Measurements from ENCODE around the gene NACC1. TPM values are rescaled to one million over a fixed set of nuclear protein-coding genes. Genes with fewer than 3 reads are reported as not detected.

Gene NACC1
- total and polyA plus RNA-seq, 2 donors, result 12.8 to 17.5 TPM

DNA sequence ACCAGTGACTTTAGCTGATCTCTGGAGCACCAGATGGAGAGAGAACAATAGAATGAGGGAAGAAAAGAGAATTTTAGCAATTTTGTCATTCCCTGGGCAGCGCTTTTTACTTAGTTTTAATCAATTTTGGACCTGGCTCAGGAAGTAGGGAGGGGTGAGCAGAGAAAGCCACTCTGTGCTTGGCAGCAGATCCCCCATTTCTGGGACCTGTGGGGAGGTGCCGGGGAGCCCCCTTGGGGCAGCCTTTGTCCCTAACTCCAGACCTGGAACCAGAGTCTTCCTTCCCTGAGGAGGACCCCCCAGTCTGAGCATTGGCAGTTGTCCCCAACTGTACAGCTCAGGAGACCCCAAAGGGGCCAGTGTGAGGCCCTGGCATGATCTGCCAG is 25.9 kb upstream of the NACC1 start:
- Histone ChIP-seq H3K4me3 (ENCODE audit: low read length in 2 of 2) (no peak overlapping the region), H3K4me1 (ENCODE audit: control insufficient read depth in 2 of 2, insufficient read depth in 2 of 2, low read length in 2 of 2) (peaks cover 5 to 45% of the 10 kb centered on the region in 2 donors), H3K27ac (ENCODE audit: low read depth in 1 of 2, low read length in 1 of 2) (no peak overlapping the region), H3K9me3 (ENCODE audit: control insufficient read depth in 2 of 2, insufficient read depth in 1 of 2, low read length in 1 of 2) (peaks cover 0 to 4% of the 10 kb centered on the region in 2 donors), H3K27me3 (ENCODE audit: control insufficient read depth in 2 of 2, insufficient read depth in 1 of 2, low read length in 1 of 2) (peaks cover 25 to 88% of the 10 kb centered on the region in 2 donors), H3K36me3 (ENCODE audit: control insufficient read depth in 2 of 2, insufficient read depth in 2 of 2, low read length in 1 of 2) (no peaks in the 10 kb centered on the region)
- WGBS, result 99% methylated on average over 2 of the region's 2 CpGs
- DNase-seq (ENCODE audit: low read depth in 6 of 9, low spot score in 9 of 9), result no peak

DNA sequence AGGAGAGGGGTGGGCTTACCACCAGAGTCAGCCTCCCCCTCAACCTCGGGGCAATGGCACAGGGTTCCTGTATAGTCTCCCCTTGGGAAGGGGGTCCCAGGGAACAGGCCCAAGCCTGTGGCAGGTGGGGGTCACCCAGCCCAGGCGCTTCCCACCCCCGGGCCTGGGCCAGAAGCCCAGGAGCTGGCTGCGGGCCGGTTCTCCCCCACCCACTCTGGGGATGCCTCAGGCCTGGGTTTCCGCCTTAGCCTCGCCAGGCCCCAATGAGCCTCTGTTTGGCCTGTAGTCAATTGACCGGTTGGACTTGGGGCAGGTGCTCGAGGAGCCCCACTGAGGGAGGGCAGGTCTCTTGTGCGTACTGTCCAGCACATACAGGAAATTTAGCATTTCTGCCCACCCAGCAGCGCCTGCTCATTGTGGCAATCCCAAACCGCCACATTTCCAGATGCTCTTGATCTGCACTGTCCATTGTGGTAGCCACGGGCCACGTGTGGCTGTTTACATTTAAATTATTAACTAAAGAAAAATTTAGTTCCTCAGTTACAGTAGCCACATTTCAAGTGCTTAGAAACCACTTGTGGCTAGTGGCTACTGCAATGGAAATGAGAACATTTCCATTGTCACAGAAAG is 25.3 kb upstream of the NACC1 start:
- 93% methylated on average over 14 of the region's 14 CpGs for WGBS
- H3K4me1 ChIP-seq (ENCODE audit: control insufficient read depth in 2 of 2, insufficient read depth in 2 of 2, low read length in 2 of 2), result peaks cover 5 to 48% of the 10 kb centered on the region in 2 donors
- peaks cover 0 to 4% of the 10 kb centered on the region in 2 donors for H3K9me3 ChIP-seq (ENCODE audit: control insufficient read depth in 2 of 2, insufficient read depth in 1 of 2, low read length in 1 of 2)
- no peak for DNase-seq (ENCODE audit: low read depth in 6 of 9, low spot score in 9 of 9)
- no peak overlapping the region for H3K4me3 ChIP-seq (ENCODE audit: low read length in 2 of 2)
- H3K27me3 ChIP-seq (ENCODE audit: control insufficient read depth in 2 of 2, insufficient read depth in 1 of 2, low read length in 1 of 2), result peaks cover 30 to 90% of the 10 kb centered on the region in 2 donors
- H3K27ac ChIP-seq (ENCODE audit: low read depth in 1 of 2, low read length in 1 of 2), result no peak overlapping the region
- no peaks in the 10 kb centered on the region for H3K36me3 ChIP-seq (ENCODE audit: control insufficient read depth in 2 of 2, insufficient read depth in 2 of 2, low read length in 1 of 2)

DNA sequence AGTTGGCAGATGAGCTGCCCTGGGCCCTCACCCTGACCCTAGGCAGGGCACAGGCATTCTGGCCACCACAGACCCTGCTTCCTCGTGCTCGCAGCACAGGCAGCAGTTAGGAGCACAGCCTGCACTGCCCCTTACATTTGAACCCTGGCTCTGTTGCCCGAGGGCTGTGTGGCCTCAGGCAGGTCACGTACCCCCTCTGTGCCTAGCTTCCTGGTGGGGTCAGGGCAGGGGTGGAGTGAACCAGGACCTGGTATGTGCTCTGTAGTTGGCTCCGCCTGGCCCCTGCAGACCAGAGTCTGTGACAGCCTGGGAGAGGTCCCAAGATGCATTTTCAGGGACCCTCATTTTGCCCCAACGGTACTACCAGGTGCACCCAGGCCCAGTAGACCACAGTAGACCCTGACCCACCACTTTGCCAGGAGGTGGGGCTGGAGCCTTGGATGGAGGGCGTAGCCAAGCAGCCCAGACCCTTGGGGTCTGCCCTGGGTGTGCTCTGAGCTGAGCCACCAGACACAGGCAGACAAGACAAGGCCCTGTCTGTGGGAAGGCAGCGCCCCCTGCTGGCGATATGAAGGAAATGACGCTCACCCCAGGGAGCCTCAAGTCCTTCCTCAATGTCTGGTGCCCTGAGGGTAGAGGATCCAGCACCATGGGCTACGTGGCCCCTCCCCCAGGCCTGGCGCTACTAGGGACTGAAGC is 24.5 kb upstream of the NACC1 start:
- 51% methylated on average over 12 of the region's 12 CpGs for WGBS
- Histone ChIP-seq H3K4me1 (ENCODE audit: control insufficient read depth in 2 of 2, insufficient read depth in 2 of 2, low read length in 2 of 2) (peaks cover 8 to 55% of the 10 kb centered on the region in 2 donors), H3K27me3 (ENCODE audit: control insufficient read depth in 2 of 2, insufficient read depth in 1 of 2, low read length in 1 of 2) (peaks cover 34 to 92% of the 10 kb centered on the region in 2 donors), H3K4me3 (ENCODE audit: low read length in 2 of 2) (no peak overlapping the region), H3K27ac (ENCODE audit: low read depth in 1 of 2, low read length in 1 of 2) (no peak overlapping the region), H3K36me3 (ENCODE audit: control insufficient read depth in 2 of 2, insufficient read depth in 2 of 2, low read length in 1 of 2) (no peaks in the 10 kb centered on the region), H3K9me3 (ENCODE audit: control insufficient read depth in 2 of 2, insufficient read depth in 1 of 2, low read length in 1 of 2) (peaks cover 0 to 4% of the 10 kb centered on the region in 2 donors)
- peak in 6 of 9 donors; percentile 62 to 89 (median 78) for DNase-seq (ENCODE audit: low read depth in 6 of 9, low spot score in 9 of 9)

DNA sequence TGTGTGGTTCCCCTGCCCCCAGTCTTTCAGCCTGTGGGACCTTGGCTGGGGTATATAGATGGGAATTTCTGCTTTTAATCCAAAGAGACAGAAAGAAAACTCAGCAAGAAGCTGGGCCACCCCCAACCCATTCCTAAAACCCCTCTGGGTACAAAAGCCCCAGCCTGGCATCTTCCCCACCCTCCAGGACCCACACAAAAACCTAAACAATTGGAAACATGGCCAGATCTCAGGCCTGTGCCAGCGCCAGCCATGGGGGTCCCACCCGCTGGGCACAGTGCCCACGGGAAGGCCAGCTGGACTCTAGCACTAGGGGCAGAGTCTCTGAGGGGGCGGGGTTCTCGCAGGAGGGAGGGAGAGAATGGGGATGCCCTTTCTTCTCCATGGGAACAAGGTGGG is 24.0 kb upstream of the NACC1 start:
- Histone ChIP-seq H3K27ac (ENCODE audit: low read depth in 1 of 2, low read length in 1 of 2) (no peak overlapping the region), H3K27me3 (ENCODE audit: control insufficient read depth in 2 of 2, insufficient read depth in 1 of 2, low read length in 1 of 2) (peaks cover 39 to 97% of the 10 kb centered on the region in 2 donors), H3K4me1 (ENCODE audit: control insufficient read depth in 2 of 2, insufficient read depth in 2 of 2, low read length in 2 of 2) (peaks cover 12 to 61% of the 10 kb centered on the region in 2 donors), H3K4me3 (ENCODE audit: low read length in 2 of 2) (no peak overlapping the region), H3K36me3 (ENCODE audit: control insufficient read depth in 2 of 2, insufficient read depth in 2 of 2, low read length in 1 of 2) (no peaks in the 10 kb centered on the region), H3K9me3 (ENCODE audit: control insufficient read depth in 2 of 2, insufficient read depth in 1 of 2, low read length in 1 of 2) (peaks cover 0 to 4% of the 10 kb centered on the region in 2 donors)
- 83% methylated on average over 5 of the region's 5 CpGs for WGBS
- DNase-seq (ENCODE audit: low read depth in 6 of 9, low spot score in 9 of 9), result no peak

DNA sequence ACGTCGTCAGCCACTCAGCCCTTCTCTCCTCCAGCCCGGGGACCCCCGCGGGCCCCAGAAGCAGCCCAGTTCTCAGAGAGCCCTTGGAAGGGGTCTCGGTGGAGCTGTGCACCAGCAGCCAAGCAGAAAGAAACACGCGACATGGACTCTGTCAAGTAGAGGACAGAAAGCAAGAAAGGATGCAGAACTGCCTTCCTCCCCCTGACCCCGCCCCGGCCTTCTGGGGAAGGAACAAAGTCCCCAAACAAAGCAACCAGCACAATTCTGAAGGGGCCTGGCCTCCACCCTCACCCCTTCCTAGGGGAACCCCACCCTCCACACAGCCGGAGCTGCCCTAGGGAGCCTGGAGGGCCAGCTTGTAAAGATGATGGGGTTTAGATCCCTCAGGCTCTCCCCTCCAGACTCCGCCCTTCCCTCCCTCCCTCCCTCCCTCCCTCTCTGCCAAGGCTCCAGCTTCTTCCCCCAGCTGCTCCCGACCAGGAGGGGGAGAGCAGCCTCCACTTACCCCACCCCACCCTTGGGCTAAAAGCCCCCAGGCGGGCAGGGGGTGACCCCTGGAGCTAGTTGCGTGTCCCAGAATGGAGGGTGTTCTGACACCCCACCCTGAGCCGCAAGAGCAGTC is 23.2 kb upstream of the NACC1 start:
- Histone ChIP-seq H3K27me3 (ENCODE audit: control insufficient read depth in 2 of 2, insufficient read depth in 1 of 2, low read length in 1 of 2) (peaks cover 41 to 95% of the 10 kb centered on the region in 2 donors), H3K9me3 (ENCODE audit: control insufficient read depth in 2 of 2, insufficient read depth in 1 of 2, low read length in 1 of 2) (peaks cover 0 to 8% of the 10 kb centered on the region in 2 donors), H3K4me1 (ENCODE audit: control insufficient read depth in 2 of 2, insufficient read depth in 2 of 2, low read length in 2 of 2) (peaks cover 15 to 66% of the 10 kb centered on the region in 2 donors), H3K4me3 (ENCODE audit: low read length in 2 of 2) (no peak overlapping the region), H3K36me3 (ENCODE audit: control insufficient read depth in 2 of 2, insufficient read depth in 2 of 2, low read length in 1 of 2) (no peaks in the 10 kb centered on the region), H3K27ac (ENCODE audit: low read depth in 1 of 2, low read length in 1 of 2) (no peak overlapping the region)
- WGBS, result 29% methylated on average over 16 of the region's 16 CpGs
- DNase-seq (ENCODE audit: low read depth in 6 of 9, low spot score in 9 of 9), result no peak

DNA sequence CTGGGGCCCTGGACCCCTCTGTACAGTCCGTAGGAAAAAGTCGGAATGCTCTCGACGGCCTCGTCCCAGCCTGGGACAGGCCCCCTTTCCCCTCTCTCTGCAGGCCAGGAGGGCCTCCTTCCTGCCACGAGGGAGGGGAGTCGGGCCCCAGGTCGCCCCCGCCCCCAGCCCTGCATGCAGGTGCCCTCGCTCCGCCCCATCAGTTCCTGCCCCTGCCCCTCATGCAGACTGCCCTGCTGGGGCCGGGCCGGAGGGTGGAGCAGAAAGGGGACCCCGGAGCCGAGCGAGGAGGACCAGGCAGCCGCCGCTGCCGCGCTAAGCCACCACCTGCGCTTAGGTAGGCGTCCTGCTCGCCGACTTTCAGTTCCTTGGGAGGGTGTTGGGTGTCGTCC is 22.7 kb upstream of the NACC1 start:
- Histone ChIP-seq H3K27me3 (ENCODE audit: control insufficient read depth in 2 of 2, insufficient read depth in 1 of 2, low read length in 1 of 2) (peaks cover 41 to 95% of the 10 kb centered on the region in 2 donors), H3K4me1 (ENCODE audit: control insufficient read depth in 2 of 2, insufficient read depth in 2 of 2, low read length in 2 of 2) (peaks cover 18 to 71% of the 10 kb centered on the region in 2 donors), H3K4me3 (ENCODE audit: low read length in 2 of 2) (peak overlapping the region; percentile 16 to 24), H3K9me3 (ENCODE audit: control insufficient read depth in 2 of 2, insufficient read depth in 1 of 2, low read length in 1 of 2) (peaks cover 0 to 8% of the 10 kb centered on the region in 2 donors), H3K27ac (ENCODE audit: low read depth in 1 of 2, low read length in 1 of 2) (no peak overlapping the region), H3K36me3 (ENCODE audit: control insufficient read depth in 2 of 2, insufficient read depth in 2 of 2, low read length in 1 of 2) (no peaks in the 10 kb centered on the region)
- DNase-seq (ENCODE audit: low read depth in 6 of 9, low spot score in 9 of 9), result peak in 1 of 9 donors; percentile 43
- WGBS, result 8% methylated on average over 25 of the region's 25 CpGs

DNA sequence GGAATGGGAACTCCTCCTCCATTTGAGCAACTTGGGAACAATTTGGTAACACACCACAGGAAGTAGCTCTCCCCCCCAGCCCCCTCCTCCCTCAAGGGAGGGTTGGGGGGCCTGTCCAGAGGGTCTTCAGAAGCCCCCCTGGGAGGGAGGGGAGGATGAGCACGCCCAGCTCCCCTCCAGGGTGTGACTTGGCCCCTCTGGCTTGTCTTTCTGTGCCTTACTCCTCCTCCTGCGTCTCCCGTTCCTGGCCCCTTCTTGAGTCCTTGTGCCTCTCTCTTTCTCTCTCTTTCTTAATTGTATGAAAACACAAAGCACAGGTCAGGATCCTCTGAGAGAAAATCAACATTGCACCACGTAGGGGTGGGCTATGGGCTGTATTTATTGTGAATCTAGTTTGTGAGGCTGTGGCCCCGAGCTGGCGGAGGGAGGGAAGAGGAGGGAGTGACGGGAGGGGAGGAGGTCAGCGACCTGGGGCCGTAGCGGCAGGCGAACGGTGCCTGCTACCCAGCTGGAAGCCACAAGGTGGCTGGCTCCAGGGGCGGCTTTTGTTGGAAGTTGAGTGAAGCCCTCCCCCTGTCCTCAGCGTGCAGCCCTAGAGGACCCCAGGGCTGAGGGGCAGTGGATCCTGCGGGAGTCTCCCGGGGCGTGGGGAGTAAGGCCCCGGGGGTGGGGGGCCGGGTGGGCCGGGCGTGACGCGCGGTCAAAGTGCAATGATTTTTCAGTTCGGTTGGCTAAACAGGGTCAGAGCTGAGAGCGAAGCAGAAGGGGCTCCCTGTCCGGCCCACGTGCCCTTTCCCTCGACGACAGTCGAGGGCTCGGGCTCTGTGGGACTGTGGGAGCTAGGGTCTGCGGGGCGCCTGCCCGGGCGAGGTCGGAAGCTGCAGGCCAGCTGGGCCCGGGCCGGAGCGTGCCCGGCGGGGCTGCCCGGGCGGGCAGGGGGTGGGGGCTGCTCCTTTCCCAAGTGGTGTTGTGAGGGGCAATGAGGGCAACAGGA is 21.8 kb upstream of the NACC1 start:
- Histone ChIP-seq H3K4me3 (ENCODE audit: low read length in 2 of 2) (peak overlapping the region; percentile 16 to 24), H3K27me3 (ENCODE audit: control insufficient read depth in 2 of 2, insufficient read depth in 1 of 2, low read length in 1 of 2) (peaks cover 41 to 95% of the 10 kb centered on the region in 2 donors), H3K27ac (ENCODE audit: low read depth in 1 of 2, low read length in 1 of 2) (no peak overlapping the region), H3K9me3 (ENCODE audit: control insufficient read depth in 2 of 2, insufficient read depth in 1 of 2, low read length in 1 of 2) (peaks cover 0 to 8% of the 10 kb centered on the region in 2 donors), H3K4me1 (ENCODE audit: control insufficient read depth in 2 of 2, insufficient read depth in 2 of 2, low read length in 2 of 2) (peaks cover 21 to 76% of the 10 kb centered on the region in 2 donors), H3K36me3 (ENCODE audit: control insufficient read depth in 2 of 2, insufficient read depth in 2 of 2, low read length in 1 of 2) (no peaks in the 10 kb centered on the region)
- DNase-seq (ENCODE audit: low read depth in 6 of 9, low spot score in 9 of 9), result no peak
- WGBS, result 7% methylated on average over 44 of the region's 44 CpGs

DNA sequence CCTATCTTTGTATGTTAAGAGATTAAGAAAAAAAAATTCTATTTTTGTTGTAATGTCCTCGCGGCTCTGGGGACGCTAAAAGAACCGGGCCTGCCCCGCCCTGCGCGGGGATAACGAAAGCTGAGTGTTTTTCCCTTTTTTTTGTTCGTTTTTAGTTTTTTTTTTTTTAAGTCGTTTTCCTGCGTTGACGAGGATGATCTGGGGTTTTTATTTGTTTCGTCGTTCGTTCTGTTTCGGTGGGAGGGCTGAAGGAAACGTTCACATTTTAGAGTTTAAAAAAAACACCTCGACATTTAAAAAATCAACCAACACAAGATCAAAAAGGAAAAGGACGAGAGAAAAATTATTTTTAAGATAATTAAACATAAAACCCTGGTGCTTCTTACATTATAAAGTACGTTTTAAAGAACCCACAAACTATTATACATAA is 21.0 kb upstream of the NACC1 start:
- Histone ChIP-seq H3K4me1 (ENCODE audit: control insufficient read depth in 2 of 2, insufficient read depth in 2 of 2, low read length in 2 of 2) (peaks cover 24 to 75% of the 10 kb centered on the region in 2 donors), H3K4me3 (ENCODE audit: low read length in 2 of 2) (peak overlapping the region in 1 of 2 donors; percentile 9), H3K9me3 (ENCODE audit: control insufficient read depth in 2 of 2, insufficient read depth in 1 of 2, low read length in 1 of 2) (peaks cover 0 to 8% of the 10 kb centered on the region in 2 donors), H3K36me3 (ENCODE audit: control insufficient read depth in 2 of 2, insufficient read depth in 2 of 2, low read length in 1 of 2) (no peaks in the 10 kb centered on the region), H3K27ac (ENCODE audit: low read depth in 1 of 2, low read length in 1 of 2) (no peak overlapping the region), H3K27me3 (ENCODE audit: control insufficient read depth in 2 of 2, insufficient read depth in 1 of 2, low read length in 1 of 2) (peaks cover 41 to 95% of the 10 kb centered on the region in 2 donors)
- peak in 1 of 9 donors; percentile 51 for DNase-seq (ENCODE audit: low read depth in 6 of 9, low spot score in 9 of 9)
- WGBS, result 5% methylated on average over 20 of the region's 20 CpGs
